Measurements from ENCODE around the gene MRPL39.

The MRPL39 gene

DNA sequence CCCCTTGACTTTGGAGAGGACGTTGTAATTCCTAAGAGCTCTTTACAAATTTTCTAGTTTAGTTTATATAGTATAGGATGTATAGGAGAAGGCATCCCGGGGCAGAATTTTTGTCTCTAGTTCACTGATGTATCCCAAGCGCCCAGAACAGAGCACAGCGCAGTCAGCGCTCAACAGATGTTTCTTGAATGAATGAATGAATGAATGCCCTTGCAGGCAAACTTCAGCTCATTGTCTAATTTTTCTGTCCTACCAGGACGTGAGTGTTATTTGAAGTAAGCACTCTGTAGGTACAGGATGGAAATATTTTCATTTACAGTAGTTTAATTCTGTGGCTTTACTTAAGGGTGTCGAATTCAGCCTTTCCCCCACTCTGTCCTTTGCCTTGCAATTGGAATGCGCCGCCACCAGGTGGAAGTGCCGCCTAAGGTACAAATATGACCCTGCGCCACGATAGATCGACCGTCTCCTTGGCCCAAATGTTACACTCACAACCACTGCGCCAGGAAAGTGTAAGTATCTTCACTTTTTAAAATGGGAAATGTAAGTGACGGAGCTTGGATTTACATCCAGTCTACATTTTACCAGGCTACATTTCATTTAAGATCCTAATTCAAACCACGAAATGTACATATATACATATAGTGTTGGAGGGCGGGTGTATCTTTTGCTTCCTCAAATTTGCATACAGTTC is 910 bp upstream of the MRPL39 start:
- peak; percentile 13 for DNase-seq

DNA sequence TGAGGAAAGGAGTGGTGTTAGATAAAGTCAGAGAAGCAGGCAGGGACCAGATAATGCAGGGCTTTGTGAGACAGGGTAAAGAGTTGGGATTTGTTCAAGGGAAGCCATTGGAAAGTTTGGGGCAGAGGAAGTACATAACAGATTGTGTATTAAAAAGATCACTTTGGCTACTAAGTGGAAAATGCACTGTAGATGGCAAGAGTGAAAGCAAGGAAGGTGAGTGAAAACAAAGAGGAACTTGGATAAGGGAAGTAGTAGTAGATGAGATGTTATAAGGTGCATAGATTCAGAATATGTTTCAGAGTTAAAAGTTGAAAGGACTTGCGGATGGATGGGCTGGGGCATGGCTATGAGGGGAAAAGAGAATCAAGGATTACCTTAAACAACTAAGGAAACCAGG is 17.4 kb downstream of the MRPL39 start:
- DNase-seq: no peak

DNA sequence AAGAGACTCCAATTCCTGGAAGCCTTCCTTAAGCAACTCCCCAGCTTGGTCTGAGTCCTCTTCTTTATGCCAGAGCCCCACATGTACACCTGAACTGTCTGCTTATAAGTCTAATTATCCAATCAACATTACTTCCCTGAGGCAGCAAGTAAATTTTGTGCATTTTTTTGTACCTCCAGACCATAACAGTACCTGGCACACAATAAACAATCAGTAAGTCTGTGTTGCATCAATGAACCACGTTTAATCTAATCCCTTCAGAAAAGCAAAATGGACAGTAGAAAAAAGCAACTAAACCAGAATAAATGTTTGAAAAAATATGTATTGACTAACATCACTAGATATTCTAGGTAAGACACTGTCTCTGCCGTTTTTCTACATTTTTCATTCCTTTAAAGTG is 20.5 kb downstream of the MRPL39 start:
- no peak for DNase-seq

DNA sequence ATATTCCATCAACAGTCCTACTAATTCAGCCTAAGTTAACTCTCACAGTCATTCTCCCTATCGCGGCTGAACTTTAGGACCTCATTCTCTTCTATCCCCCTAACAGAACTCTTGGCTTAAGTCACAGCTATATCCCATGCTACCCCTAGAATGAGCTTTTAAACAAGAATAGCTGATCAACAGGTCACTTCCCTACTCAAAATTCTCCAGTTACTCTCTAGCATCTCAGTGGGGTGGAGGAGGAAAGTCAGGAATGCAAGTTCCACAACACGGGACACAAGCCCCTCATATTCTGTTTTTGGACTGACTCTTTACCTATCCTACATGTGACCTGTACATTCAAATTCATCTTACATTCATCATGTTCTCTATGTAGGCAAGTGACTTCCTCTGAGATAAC is 21.0 kb downstream of the MRPL39 start:
- DNase-seq: no peak

DNA sequence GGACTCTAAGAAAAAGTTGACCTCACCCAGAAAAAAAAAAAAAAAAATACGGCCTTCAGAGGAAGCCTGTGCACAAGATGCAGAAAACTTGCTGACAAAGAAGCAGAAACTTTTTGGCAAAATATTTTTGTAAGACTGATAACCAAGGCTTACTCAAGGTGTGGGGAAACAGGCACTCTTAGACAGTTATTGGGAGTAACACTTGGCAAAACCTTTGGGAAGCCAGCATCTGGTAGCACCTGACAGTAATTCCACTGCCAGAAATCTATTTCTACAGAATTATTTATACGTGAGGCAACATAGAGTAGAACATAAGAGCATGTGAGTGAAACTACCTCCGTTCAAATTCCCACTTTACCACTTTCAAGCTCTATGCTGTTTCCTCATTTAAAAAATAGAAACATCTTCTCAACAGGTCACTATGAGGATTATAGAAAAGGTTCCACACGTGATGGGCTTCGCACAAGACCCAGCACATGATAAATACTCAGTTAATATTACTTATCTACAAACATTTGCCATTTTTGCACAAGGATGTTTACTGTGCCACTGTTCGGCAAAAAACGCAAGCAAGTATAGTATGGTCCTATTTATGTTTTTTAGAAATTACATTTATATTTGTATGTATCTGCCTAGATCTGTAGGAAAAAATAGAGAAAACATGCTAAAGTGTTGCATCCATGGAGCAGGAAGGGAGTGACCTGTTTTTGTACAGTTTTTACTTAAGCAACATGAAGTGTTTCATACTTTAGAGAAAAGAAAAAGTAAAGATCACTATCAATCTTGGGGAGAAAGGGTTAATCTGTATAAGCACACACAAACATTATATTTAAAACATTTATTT is 22.2 kb downstream of the MRPL39 start:
- DNase-seq: no peak

DNA sequence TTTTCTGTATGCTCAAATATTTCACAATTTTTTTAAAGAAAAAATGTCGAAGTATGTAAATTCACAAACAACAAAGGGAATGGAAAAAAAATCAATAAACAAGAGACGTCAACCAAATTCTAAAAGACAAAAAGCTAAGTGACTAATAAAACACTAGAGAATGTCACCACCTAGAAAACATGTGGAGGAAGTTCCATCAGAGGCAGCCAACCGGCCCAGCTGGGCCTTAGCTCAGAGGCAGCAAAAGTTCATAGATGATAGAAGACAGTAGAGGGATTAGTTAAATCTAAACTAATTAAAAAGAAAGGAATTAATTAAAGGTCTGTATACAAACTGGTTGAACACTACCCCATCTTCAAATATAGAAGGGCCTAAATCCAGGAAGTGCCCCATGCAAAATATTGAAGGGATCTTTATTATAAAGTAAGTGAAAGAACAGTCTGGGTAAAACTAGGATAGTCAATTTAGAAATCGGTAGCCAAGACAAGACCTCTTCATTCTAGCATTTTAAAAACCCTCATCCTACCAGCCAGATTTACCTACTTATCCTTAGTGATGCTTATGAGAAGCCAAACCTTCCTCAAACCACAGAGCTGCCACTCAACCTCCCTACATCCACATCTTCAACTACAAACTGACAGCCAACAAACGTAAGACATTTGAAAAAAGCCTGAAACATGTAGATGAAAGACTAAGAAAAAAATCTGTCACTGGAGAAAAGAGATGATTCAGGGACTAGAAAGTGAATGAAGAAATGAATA is 23.7 kb downstream of the MRPL39 start:
- no peak for DNase-seq

DNA sequence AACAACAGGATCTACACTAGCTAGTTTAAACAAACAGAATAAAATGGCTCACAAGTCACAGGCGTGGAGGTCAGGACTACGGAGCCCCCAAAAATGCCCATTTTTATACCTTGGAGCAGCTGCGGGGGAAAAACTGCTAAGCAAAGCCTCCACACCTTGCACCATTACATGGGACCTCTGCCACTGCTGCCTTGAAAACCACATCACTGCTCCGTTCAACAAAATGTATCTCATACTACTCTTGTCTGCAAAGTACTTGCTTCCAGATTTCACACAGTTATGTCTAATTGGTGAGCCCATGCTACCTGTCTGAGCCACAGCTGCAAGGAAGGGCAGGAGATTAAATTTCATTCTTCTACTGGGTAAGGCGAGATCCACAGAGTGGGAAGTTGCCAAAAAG is 24.4 kb downstream of the MRPL39 start:
- DNase-seq: no peak

DNA sequence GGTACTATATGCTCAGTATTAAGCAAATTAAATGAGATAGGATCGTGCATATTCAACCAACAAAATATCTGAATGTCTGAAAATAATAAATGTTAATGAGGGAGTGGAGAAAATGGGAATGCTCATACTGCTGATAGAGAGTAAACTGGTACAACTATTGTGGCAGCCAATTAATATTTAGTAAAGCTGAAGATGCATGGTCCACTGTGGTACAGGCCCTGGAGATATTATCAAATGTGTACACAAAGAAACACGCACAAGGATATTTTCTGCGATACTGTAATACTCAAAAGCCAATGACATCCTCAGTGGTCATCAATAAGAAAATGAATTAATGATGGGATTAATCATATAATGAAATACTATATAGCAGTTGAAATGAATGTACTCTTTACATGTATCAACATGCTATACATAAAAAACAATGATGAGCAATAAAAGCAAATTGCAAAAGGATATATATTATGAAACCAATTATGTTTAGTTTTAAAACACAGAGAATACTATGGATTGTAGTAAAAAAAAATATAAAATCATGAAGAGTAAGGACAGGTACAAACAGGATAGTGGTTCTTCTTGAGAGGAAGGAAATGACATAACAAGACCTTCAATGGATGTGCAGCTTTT is 25.0 kb downstream of the MRPL39 start:
- no peak for DNase-seq

DNA sequence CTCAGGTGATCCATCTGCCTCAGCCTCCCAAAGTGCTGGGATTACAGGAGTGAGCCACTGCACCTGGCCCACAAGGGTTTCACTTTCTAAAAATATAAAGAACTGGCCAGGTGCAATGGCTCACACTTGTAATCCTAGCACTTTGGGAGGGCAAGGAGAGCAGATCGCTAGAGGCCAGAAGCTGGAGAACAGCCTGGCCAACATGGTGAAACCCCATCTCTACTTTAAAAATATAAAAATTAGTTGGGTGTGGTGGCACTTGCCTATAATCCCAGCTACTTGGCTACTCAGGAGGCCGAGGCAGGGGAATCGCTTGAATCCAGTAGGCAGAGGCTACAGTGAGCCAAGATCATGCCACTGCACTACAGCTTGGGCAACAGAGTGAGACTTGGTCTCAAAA is 25.7 kb downstream of the MRPL39 start:
- DNase-seq: no peak

DNA sequence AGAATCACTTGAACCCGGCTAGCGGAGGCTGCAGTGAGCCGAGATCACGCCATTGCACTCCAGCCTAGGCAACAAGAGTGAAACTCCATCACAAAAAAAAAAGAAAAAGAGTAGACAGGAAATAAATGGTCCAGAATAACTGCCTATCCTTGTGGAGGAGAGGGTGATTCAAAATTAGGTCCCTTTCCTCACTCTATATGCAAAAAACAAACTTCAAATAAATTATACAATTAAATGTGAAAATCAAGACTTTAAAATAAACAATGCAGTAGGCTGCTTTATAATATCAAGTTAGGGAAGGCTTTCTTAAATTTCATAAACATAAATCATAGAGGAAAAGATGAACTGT is 26.4 kb downstream of the MRPL39 start:
- DNase-seq: no peak

DNA sequence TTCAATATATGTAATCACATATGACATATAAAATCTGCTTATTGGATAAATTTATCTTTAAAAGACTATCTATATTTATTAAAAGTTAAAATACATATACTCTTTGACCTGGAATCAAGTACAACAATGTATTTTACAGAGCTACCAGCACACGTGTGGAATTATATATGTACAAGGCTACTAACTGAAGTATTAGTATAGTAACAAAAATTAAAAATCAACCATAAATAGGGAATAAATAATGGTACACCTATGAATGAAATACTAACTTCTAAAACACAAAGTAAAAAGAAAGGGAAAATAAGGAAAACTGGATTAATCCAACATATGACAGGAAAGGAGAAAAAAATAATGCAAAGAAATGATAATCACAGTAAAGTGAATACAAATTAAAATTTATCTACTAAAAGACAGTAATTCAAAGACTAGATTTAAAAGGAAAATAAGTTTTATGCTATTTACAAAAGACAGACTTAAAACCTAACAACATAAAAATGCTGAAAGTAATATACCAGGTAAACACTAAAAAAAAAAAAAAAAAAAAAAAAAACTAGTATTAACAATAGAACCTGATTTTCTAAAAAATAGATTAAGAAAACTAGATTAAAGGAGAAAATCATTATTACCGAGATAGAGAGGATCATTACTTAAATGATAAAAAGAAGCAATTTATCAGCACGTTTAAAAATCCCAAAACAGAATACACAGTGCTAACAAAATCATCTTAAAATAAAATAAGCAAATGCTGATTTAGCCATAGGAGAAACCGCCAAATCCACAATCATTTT is 27.9 kb downstream of the MRPL39 start:
- DNase-seq: no peak

DNA sequence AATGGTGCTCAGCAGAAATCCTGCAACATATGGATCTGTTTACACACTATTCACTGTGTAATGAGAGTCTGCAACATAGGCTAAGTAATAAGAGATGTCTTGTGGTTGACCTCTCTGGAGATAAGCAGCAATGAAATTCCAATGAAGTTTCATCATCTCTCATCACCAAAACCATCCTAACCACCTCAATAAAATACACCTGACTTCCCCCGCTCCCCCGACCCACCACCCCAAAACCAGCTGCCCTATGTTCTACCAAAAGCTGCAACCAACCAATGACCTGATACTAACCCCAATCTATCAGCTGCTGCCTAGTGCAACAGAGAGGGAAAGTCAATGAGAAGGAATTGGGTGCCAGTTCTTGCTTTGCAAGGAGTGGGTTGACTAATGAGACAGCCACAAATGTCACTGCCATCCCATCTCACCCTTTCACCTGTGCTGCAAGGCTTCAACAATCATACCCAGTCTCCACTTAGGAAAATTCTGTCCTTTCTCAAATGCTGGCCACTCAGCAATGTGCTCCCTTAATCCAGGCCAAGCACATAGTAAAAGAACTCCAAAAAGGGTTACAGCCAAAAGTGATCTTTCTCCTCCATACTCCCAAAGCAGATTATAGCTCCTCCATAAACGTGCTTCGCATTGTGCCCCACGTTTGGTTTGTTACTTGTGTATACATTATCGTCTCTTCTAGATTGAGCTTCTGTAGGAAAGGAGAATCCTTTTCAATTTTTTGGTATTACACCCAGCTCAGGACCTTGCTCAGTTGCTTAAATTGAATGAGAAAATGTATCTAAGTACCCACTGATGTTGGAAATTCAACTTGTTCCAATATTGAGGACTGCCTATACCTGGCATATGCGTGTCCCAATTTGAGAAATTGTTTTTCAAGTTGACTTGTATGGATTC is 29.0 kb downstream of the MRPL39 start:
- DNase-seq: no peak

DNA sequence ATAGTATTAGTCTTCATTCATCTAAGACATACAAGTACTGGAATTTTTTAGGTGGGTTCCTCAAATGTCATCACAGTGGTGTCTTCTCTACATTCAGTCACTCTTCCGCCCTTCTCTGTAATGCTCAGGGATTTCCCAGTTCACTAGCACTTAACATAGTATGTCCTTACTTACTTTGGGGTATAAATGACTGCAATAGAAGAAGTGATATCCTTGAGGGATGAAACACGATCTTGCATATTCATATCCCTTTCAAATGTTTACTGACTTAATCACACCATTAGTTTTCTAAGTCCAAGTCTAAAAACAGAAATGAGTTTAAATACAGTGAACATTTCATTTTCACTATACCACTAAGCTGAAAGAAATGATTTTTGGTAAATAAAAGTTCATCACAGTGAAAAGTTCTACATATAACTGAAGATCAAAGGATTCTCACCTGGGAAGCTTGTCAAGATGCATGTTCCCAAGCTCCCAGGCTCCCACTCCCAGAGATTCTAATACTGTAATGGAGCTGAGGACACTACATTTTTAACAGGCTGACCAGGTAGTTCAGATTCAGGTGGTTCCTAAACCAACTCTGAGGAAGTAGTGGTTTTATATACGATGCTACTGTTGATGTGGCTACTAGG is 29.7 kb downstream of the MRPL39 start:
- DNase-seq: no peak

DNA sequence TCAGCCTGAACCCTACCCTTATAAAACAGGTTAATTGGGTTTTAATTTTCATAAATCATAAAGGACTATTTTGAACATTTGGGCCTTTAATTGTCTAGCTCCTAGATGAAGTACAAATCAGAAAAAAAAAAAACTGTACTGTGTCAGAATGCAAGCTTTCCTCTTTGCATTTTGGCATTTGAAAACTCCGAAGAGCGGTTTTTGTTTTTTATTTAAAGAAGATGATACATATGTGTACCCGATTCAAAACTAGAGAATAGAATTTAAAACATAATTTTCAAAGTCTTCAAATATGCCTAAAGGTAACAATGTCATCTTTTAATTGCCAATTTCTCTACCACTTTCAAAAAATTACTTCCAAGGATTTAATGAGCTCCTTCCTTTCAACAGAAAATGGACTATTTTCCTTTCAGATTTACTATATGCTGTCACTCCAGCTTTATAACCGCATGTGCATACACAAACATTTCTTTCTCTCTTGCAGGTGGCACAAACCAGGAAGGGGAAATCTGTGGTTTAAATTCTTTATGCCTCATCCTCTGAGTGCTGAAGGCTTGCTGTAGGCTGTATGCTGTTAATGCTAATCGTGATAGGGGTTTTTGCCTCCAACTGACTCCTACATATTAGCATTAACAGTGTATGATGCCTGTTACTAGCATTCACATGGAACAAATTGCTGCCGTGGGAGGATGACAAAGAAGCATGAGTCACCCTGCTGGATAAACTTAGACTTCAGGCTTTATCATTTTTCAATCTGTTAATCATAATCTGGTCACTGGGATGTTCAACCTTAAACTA is 33.7 kb downstream of the MRPL39 start:
- no peak for DNase-seq

DNA sequence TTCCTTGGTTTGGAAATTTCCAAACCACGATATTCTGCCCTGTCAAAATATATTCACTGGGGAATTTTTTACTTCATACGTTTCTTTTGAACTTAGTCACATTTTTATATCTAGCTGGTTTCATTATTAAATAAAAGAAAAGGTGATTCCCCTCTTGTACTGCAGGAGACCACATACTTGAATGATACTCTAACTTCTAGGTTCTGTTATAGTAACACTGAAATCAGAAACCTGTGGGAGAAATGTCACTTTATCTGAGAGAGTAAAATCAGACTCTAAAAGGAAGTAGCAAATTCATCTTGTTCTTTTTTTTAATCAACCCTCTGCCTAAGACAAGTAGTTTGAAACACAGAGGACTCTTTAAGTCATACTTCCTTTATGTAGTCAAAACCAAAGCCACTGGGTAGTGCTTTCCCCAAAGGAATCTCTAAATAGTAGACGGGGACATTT is 34.4 kb downstream of the MRPL39 start:
- DNase-seq: no peak

DNA sequence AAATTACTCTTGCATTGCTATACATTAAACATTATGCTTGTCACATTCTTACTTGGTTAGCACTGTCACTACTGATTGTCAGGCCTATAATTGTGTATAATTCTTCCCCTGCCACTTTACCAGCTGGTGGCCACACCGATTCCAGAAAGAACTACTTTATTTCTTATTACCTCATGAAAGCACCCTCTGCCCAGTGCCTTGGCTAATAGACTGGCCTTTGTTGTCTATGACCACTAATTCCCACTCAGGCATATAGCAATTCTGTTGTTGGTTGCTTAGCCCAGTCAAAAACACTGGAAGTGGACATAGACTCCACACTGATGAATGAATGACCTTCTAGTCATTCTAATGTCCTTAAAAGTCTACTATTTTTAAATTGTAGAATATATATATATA is 35.6 kb downstream of the MRPL39 start:
- DNase-seq: no peak

DNA sequence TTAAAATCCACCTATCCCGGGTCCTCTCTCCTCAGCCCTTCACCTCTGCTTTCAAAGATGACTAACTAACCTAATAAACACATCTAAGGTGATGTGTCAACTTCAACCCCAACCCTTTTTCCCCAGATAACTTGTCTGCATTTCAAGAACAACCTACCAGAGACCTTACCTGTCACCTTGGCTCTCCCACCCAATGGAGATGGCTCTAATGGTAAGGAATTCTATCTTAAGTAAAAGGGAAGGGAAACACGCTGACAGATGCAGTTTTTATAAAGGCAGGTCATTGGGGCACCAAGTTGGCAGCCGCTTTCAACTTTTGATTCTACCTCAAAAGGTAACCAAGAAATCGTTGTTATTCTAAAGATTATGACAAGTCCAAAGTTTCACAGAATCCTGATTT is 37.6 kb downstream of the MRPL39 start:
- no peak for DNase-seq

DNA sequence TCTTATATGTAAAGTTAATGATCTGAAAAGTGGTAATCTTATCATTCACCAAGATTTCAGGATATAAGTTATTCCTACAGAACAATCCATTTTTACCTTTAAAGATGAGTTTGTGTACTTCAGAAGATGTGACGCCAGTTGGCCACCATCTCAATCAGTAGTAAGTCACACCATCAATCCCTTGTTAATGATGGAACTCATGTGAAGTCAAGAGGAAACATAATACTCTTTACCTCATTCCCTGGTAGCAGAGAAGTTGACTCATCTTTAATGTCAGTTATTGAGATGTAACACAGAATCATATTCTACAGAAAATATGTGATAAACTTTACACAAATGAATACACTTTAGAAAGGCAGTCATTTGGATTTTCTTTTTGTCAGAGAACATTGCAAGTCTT is 38.2 kb downstream of the MRPL39 start:
- no peak for DNase-seq

DNA sequence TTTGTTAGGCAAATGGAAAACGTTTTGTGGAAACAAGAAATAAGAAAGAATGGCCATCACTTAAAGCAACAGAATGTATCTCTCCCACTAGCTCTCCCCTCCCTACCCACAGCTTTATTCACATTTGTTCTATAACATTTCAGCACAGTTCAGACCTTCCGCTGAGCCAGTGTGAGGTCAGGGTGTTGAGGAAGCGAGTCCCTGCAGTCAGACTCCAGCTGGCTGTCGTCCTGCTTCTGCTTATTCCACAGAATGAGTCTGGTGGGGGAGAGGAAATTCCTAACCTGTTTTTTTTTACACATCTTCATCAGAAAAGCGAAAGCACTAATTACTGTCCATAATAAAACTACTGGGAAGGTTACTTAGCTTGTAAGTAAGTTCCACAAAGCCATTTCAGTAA is 39.0 kb downstream of the MRPL39 start:
- no peak for DNase-seq

DNA sequence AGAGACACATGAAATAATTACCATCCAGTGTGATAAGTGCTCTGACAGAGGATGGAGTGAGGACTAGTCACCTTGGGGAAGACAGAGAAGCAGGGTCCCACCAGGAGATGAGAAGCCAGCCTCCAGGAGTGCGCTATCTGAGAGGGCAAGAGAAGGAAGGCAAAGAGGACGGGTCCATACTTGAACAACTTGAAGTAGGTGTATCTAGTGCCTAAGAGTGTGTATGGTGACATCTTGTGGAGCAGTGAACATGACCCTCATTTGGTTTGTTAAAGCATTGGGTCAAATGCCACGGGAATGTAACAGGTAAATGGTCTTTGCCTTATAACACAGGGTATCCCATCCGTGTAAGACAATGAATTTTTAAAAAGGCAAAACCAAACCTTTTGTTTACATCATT is 39.8 kb downstream of the MRPL39 start:
- no peak for DNase-seq

Data from activated gamma-delta T cell (primary cell).